ENCODE data around the gene PTPRH.

- TF ChIP-seq CTCF (conservative IDR thresholded peaks at IDR 0.05; ENCODE audit: low read depth, low read length) (no peak), EZH2 (IDR thresholded peaks at IDR 0.05; ENCODE audit: borderline replicate concordance, low read depth, low read length, poor library complexity, severe bottlenecking) (no peak)
Measured at GRCh38 chr19:55247621-55248099, 38.4 kb upstream of the PTPRH start.

Measured in A673 (cell line).